Keratinocyte (primary cell): ENCODE data around the gene URGCP. TPM values are rescaled to one million over a fixed set of nuclear protein-coding genes. Genes with fewer than 3 reads are reported as not detected.

Experiments
- DNase-seq: peaks from one replicate; pipeline ENCODE4 v3.0.0-alpha.2; 2011; ENCODE audit warnings: low read depth, missing footprints, low spot score
- FAIRE-seq: peaks from 2 replicates; lab custom pipeline; 2011; peaks lifted over from hg19 to GRCh38; lab: Jason Lieb, UNC
- H2AFZ ChIP-seq: 2 replicates; pipeline ENCODE4 v1.6.0; 2012; ENCODE audit warnings: low read length, control low read depth, inconsistent platforms; ENCODE audit not compliant: control insufficient read depth
- H3K27ac ChIP-seq: 2 replicates; pipeline ENCODE4 v1.5.1; 2011; ENCODE audit warnings: low read length; ENCODE audit not compliant: control insufficient read depth, insufficient read depth
- H3K27me3 ChIP-seq: 3 replicates; pipeline ENCODE4 v1.6.0; 2011; ENCODE audit warnings: low read length; ENCODE audit not compliant: control insufficient read depth, insufficient read depth; ENCODE audit errors: extremely low read depth
- H3K36me3 ChIP-seq, 2 experiments: 2 replicates in 1 of 2; 3 replicates in 1 of 2; pipeline ENCODE4 v1.5.1; 2011; ENCODE audit warnings: low read length in 2 of 2, mild to moderate bottlenecking in 1 of 2; ENCODE audit not compliant: control insufficient read depth in 2 of 2, insufficient read depth in 2 of 2; ENCODE audit errors: extremely low read depth in 1 of 2
- H3K4me1 ChIP-seq: 3 replicates; pipeline ENCODE4 v1.5.1; 2011; ENCODE audit warnings: low read length; ENCODE audit not compliant: control insufficient read depth, insufficient read depth; ENCODE audit errors: extremely low read depth
- H3K4me2 ChIP-seq: 3 replicates; pipeline ENCODE4 v1.6.0; 2011; ENCODE audit warnings: low read depth, low read length; ENCODE audit not compliant: control insufficient read depth, insufficient read depth; ENCODE audit errors: extremely low read depth
- H3K4me3 ChIP-seq, 3 experiments: fragments of 200-600 bp in 1 of 3; sonication (generic) in 1 of 3; 2 replicates in 2 of 3; 3 replicates in 1 of 3; pipeline ENCODE4 v1.5.1; 2011 to 2016; ENCODE audit warnings: low read length in 3 of 3, mild to moderate bottlenecking in 3 of 3, control low read depth in 2 of 3, inconsistent platforms in 1 of 3, low read depth in 1 of 3, mixed read lengths in 1 of 3, mixed run types in 1 of 3, moderate library complexity in 1 of 3; ENCODE audit not compliant: control insufficient read depth in 2 of 3, insufficient read depth in 2 of 3; ENCODE audit errors: extremely low read depth in 1 of 3
- H3K79me2 ChIP-seq: 2 replicates; pipeline ENCODE4 v1.6.0; 2012; ENCODE audit warnings: low read length; ENCODE audit not compliant: control insufficient read depth, insufficient read depth
- H3K9ac ChIP-seq: 3 replicates; pipeline ENCODE4 v1.6.0; 2011; ENCODE audit warnings: low read length; ENCODE audit not compliant: control insufficient read depth, insufficient read depth; ENCODE audit errors: extremely low read depth
- H3K9me1 ChIP-seq: 3 replicates; pipeline ENCODE4 v1.6.0; 2011; ENCODE audit warnings: low read length; ENCODE audit not compliant: control insufficient read depth, insufficient read depth; ENCODE audit errors: extremely low read depth
- H3K9me3 ChIP-seq: 2 replicates; pipeline ENCODE4 v1.5.1; 2012; ENCODE audit warnings: low read depth, low read length; ENCODE audit not compliant: control insufficient read depth
- H4K20me1 ChIP-seq: 3 replicates; pipeline ENCODE4 v1.6.0; 2011; ENCODE audit warnings: low read length; ENCODE audit not compliant: control insufficient read depth, insufficient read depth; ENCODE audit errors: extremely low read depth
- EZH2 ChIP-seq: IDR thresholded peaks from one replicate; pipeline ENCODE4 v1.6.1; 2012; ENCODE audit warnings: inconsistent platforms, mild to moderate bottlenecking, low read length, moderate library complexity
- dilution Hi-C: fragments of 300-500 bp; cut with MboI; formaldehyde crosslinking; loops from one replicate; pipeline ENCODE4 v1.7.0; 2020; ENCODE audit warnings: low sequenced_read_pairs; ENCODE audit not compliant: extremely low pct_ligation_motif_present
- polyA plus RNA-seq, 5 experiments: library from polyadenylated mRNA; depleted of rRNA in 3 of 5; stranded (reverse) in 3 of 5; stranded (forward) in 1 of 5; unstranded in 1 of 5; fragments of >200 nt; gene quantifications; 1 replicate in 1 of 5; 2 replicates in 3 of 5; 3 replicates in 1 of 5; pipeline versions ENCODE4 v1.2.1 to v1.2.3, GENCODE V29; 2011 to 2012; ENCODE audit warnings: missing spikeins in 2 of 5, low read depth in 1 of 5, low replicate concordance in 1 of 5
- TF ChIP-seq, protein P1 (sequence below), 3 experiments: IDR thresholded peaks in 1 of 3; conservative IDR thresholded peaks in 1 of 3; optimal IDR thresholded peaks in 1 of 3; 2 replicates in 2 of 3; 3 replicates in 1 of 3; pipeline versions ENCODE3 to v1.5.1; 2011; ENCODE audit warnings: low read length in 3 of 3, mild to moderate bottlenecking in 3 of 3, moderate library complexity in 2 of 3, control low read depth in 1 of 3, inconsistent platforms in 1 of 3; ENCODE audit not compliant: insufficient read depth in 2 of 3; ENCODE audit errors: extremely low read depth in 1 of 3

The URGCP gene
- polyA plus RNA-seq, 1 donor (not counting 4 experiments of a cell fraction or from before 2014, with no cell fraction given): 27.6 TPM

DNA sequence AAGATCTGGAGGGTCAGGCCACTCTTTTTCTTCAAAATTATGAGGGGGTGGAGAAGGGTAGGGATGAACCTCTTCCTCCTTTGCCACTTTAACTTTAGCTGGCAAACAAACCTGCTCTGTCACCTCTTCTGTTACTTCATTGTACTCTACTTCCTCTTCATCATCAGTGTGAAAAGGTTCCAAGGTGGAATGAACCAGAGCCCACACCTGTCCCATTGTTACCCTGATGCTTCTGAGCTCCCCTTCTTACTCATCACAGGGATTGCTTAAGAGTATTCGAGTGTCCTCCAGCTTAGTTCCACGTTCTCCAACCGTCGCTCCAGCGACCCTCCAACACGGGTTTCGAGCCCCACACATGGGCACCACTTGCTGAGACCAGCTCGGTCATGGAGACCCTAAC is 42.3 kb downstream of the URGCP start:
- Histone ChIP-seq H3K4me3 (no peak overlapping the region), H3K79me2 (peaks cover 8% of the 10 kb centered on the region), H3K27ac (no peak overlapping the region), H3K4me1 (peaks cover 12% of the 10 kb centered on the region), H2AFZ (no peak overlapping the region), H3K9me1 (no peaks in the 10 kb centered on the region), H3K36me3 (peaks cover 8 to 9% of the 10 kb centered on the region in 2 experiments), H3K9ac (no peak overlapping the region), H3K27me3 (no peaks in the 10 kb centered on the region), H3K4me2 (no peak overlapping the region), H4K20me1 (no peaks in the 10 kb centered on the region), H3K9me3 (no peaks in the 10 kb centered on the region)
- TF ChIP-seq, protein P1, sequence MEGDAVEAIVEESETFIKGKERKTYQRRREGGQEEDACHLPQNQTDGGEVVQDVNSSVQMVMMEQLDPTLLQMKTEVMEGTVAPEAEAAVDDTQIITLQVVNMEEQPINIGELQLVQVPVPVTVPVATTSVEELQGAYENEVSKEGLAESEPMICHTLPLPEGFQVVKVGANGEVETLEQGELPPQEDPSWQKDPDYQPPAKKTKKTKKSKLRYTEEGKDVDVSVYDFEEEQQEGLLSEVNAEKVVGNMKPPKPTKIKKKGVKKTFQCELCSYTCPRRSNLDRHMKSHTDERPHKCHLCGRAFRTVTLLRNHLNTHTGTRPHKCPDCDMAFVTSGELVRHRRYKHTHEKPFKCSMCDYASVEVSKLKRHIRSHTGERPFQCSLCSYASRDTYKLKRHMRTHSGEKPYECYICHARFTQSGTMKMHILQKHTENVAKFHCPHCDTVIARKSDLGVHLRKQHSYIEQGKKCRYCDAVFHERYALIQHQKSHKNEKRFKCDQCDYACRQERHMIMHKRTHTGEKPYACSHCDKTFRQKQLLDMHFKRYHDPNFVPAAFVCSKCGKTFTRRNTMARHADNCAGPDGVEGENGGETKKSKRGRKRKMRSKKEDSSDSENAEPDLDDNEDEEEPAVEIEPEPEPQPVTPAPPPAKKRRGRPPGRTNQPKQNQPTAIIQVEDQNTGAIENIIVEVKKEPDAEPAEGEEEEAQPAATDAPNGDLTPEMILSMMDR (optimal IDR thresholded peaks at IDR 0.05 in 1 of 3, IDR thresholded peaks at IDR 0.05 in 1 of 3, conservative IDR thresholded peaks at IDR 0.05 in 1 of 3; ENCODE audit: extremely low read depth in 1 of 3, insufficient read depth in 2 of 3, low read length in 3 of 3): no peak
- FAIRE-seq (no peak), DNase-seq (no peak)
- dilution Hi-C loops: no loop called here

DNA sequence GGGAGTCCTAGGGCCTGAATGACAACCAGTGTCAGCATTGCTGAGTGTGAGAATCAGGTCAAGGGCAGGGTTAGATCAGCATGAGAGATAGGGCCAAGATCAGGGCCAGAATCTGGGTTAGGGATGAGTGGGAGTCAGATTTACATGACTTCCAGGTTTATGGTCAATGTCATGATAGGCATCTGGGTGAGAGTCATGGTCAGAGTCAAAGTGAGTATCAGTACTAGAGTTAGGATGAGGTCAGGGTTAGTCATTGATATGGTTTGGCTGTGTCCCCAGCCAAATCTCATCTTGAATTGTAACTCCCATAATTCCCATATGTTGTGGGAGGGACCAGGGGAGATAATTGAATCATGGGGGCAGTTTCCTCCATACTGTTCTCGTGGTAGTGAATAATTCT is 49.4 kb downstream of the URGCP start:
- Histone ChIP-seq H3K9me1 (no peaks in the 10 kb centered on the region), H3K27me3 (no peaks in the 10 kb centered on the region), H3K4me1 (no peaks in the 10 kb centered on the region), H3K9ac (no peak overlapping the region), H3K27ac (no peak overlapping the region), H3K9me3 (no peaks in the 10 kb centered on the region), H3K36me3 (no peaks in the 10 kb centered on the region), H3K4me3 (no peak overlapping the region), H4K20me1 (no peaks in the 10 kb centered on the region), H2AFZ (no peak overlapping the region), H3K4me2 (no peak overlapping the region), H3K79me2 (no peaks in the 10 kb centered on the region)
- dilution Hi-C loops: no loop called here
- TF ChIP-seq, protein P1 (optimal IDR thresholded peaks at IDR 0.05 in 1 of 3, IDR thresholded peaks at IDR 0.05 in 1 of 3, conservative IDR thresholded peaks at IDR 0.05 in 1 of 3; ENCODE audit: extremely low read depth in 1 of 3, insufficient read depth in 2 of 3, low read length in 3 of 3): no peak
- TF ChIP-seq EZH2: no peak
- no peak for FAIRE-seq
- no peak for DNase-seq
